Fibroblast of skin of back (primary cell): Measurements from ENCODE around the gene ASB12.

Experiments
- DNase-seq: peaks from one replicate; pipeline ENCODE4 v3.0.0-alpha.2; 2013

Gene ASB12

GRCh38 chrX:64186974-64187761 is 43.2 kb downstream of the ASB12 start:
- no peak for DNase-seq

- no peak for DNase-seq
Measured at GRCh38 chrX:64184396-64184795, 46.0 kb downstream of the ASB12 start.

GRCh38 chrX:64182208-64182607 is 48.2 kb downstream of the ASB12 start:
- DNase-seq: no peak

- no peak for DNase-seq
Measured at GRCh38 chrX:64176876-64177275, 53.5 kb downstream of the ASB12 start.
